Keratinocyte (primary cell): ENCODE data around the gene DDB1. TPM values are rescaled to one million over a fixed set of nuclear protein-coding genes. Genes with fewer than 3 reads are reported as not detected.

Experiments
- DNase-seq: peaks from one replicate; pipeline ENCODE4 v3.0.0-alpha.2; 2011; ENCODE audit warnings: low read depth, missing footprints, low spot score
- FAIRE-seq: peaks from 2 replicates; lab custom pipeline; 2011; peaks lifted over from hg19 to GRCh38; lab: Jason Lieb, UNC
- H2AFZ ChIP-seq: 2 replicates; pipeline ENCODE4 v1.6.0; 2012; ENCODE audit warnings: low read length, control low read depth, inconsistent platforms; ENCODE audit not compliant: control insufficient read depth
- H3K27ac ChIP-seq: 2 replicates; pipeline ENCODE4 v1.5.1; 2011; ENCODE audit warnings: low read length; ENCODE audit not compliant: control insufficient read depth, insufficient read depth
- H3K27me3 ChIP-seq: 3 replicates; pipeline ENCODE4 v1.6.0; 2011; ENCODE audit warnings: low read length; ENCODE audit not compliant: control insufficient read depth, insufficient read depth; ENCODE audit errors: extremely low read depth
- H3K36me3 ChIP-seq, 2 experiments: 2 replicates in 1 of 2; 3 replicates in 1 of 2; pipeline ENCODE4 v1.5.1; 2011; ENCODE audit warnings: low read length in 2 of 2, mild to moderate bottlenecking in 1 of 2; ENCODE audit not compliant: control insufficient read depth in 2 of 2, insufficient read depth in 2 of 2; ENCODE audit errors: extremely low read depth in 1 of 2
- H3K4me1 ChIP-seq: 3 replicates; pipeline ENCODE4 v1.5.1; 2011; ENCODE audit warnings: low read length; ENCODE audit not compliant: control insufficient read depth, insufficient read depth; ENCODE audit errors: extremely low read depth
- H3K4me2 ChIP-seq: 3 replicates; pipeline ENCODE4 v1.6.0; 2011; ENCODE audit warnings: low read depth, low read length; ENCODE audit not compliant: control insufficient read depth, insufficient read depth; ENCODE audit errors: extremely low read depth
- H3K4me3 ChIP-seq, 3 experiments: fragments of 200-600 bp in 1 of 3; sonication (generic) in 1 of 3; 2 replicates in 2 of 3; 3 replicates in 1 of 3; pipeline ENCODE4 v1.5.1; 2011 to 2016; ENCODE audit warnings: low read length in 3 of 3, mild to moderate bottlenecking in 3 of 3, control low read depth in 2 of 3, inconsistent platforms in 1 of 3, low read depth in 1 of 3, mixed read lengths in 1 of 3, mixed run types in 1 of 3, moderate library complexity in 1 of 3; ENCODE audit not compliant: control insufficient read depth in 2 of 3, insufficient read depth in 2 of 3; ENCODE audit errors: extremely low read depth in 1 of 3
- H3K79me2 ChIP-seq: 2 replicates; pipeline ENCODE4 v1.6.0; 2012; ENCODE audit warnings: low read length; ENCODE audit not compliant: control insufficient read depth, insufficient read depth
- H3K9ac ChIP-seq: 3 replicates; pipeline ENCODE4 v1.6.0; 2011; ENCODE audit warnings: low read length; ENCODE audit not compliant: control insufficient read depth, insufficient read depth; ENCODE audit errors: extremely low read depth
- H3K9me1 ChIP-seq: 3 replicates; pipeline ENCODE4 v1.6.0; 2011; ENCODE audit warnings: low read length; ENCODE audit not compliant: control insufficient read depth, insufficient read depth; ENCODE audit errors: extremely low read depth
- H3K9me3 ChIP-seq: 2 replicates; pipeline ENCODE4 v1.5.1; 2012; ENCODE audit warnings: low read depth, low read length; ENCODE audit not compliant: control insufficient read depth
- H4K20me1 ChIP-seq: 3 replicates; pipeline ENCODE4 v1.6.0; 2011; ENCODE audit warnings: low read length; ENCODE audit not compliant: control insufficient read depth, insufficient read depth; ENCODE audit errors: extremely low read depth
- CTCF ChIP-seq, 3 experiments: IDR thresholded peaks in 1 of 3; conservative IDR thresholded peaks in 1 of 3; optimal IDR thresholded peaks in 1 of 3; 2 replicates in 2 of 3; 3 replicates in 1 of 3; pipeline versions ENCODE3 to v1.5.1; 2011; ENCODE audit warnings: low read length in 3 of 3, mild to moderate bottlenecking in 3 of 3, moderate library complexity in 2 of 3, control low read depth in 1 of 3, inconsistent platforms in 1 of 3; ENCODE audit not compliant: insufficient read depth in 2 of 3; ENCODE audit errors: extremely low read depth in 1 of 3
- EZH2 ChIP-seq: IDR thresholded peaks from one replicate; pipeline ENCODE4 v1.6.1; 2012; ENCODE audit warnings: inconsistent platforms, mild to moderate bottlenecking, low read length, moderate library complexity
- dilution Hi-C: fragments of 300-500 bp; cut with MboI; formaldehyde crosslinking; loops from one replicate; pipeline ENCODE4 v1.7.0; 2020; ENCODE audit warnings: low sequenced_read_pairs; ENCODE audit not compliant: extremely low pct_ligation_motif_present
- polyA plus RNA-seq, 5 experiments: library from polyadenylated mRNA; depleted of rRNA in 3 of 5; stranded (reverse) in 3 of 5; stranded (forward) in 1 of 5; unstranded in 1 of 5; fragments of >200 nt; gene quantifications; 1 replicate in 1 of 5; 2 replicates in 3 of 5; 3 replicates in 1 of 5; pipeline versions ENCODE4 v1.2.1 to v1.2.3, GENCODE V29; 2011 to 2012; ENCODE audit warnings: missing spikeins in 2 of 5, low read depth in 1 of 5, low replicate concordance in 1 of 5

DDB1 gene
- polyA plus RNA-seq, 1 donor (not counting 4 experiments of a cell fraction or from before 2014, with no cell fraction given), result 187 TPM

GRCh38 chr11:61328351-61328750 lies 4.6 kb downstream of the DDB1 start:
- Histone ChIP-seq H3K27me3 (no peaks in the 10 kb centered on the region), H3K9me1 (peaks cover 4% of the 10 kb centered on the region), H3K4me2 (no peak overlapping the region), H3K79me2 (peaks cover 69% of the 10 kb centered on the region), H3K27ac (no peak overlapping the region), H3K4me1 (peaks cover 34% of the 10 kb centered on the region), H3K4me3 (no peak overlapping the region), H3K36me3 (peaks cover 22 to 46% of the 10 kb centered on the region in 2 experiments), H3K9me3 (no peaks in the 10 kb centered on the region), H2AFZ (no peak overlapping the region), H3K9ac (no peak overlapping the region), H4K20me1 (peaks cover 8% of the 10 kb centered on the region)
- no peak for FAIRE-seq
- TF ChIP-seq EZH2 (no peak), CTCF (optimal IDR thresholded peaks at IDR 0.05 in 1 of 3, IDR thresholded peaks at IDR 0.05 in 1 of 3, conservative IDR thresholded peaks at IDR 0.05 in 1 of 3; ENCODE audit: extremely low read depth in 1 of 3, insufficient read depth in 2 of 3, low read length in 3 of 3) (no peak)
- dilution Hi-C loops, result no loop called here
- no peak for DNase-seq

GRCh38 chr11:61327669-61328071 lies 5.2 kb downstream of the DDB1 start:
- Histone ChIP-seq H4K20me1 (peaks cover 8% of the 10 kb centered on the region), H3K27me3 (no peaks in the 10 kb centered on the region), H3K4me3 (no peak overlapping the region), H3K36me3 (peaks cover 26 to 50% of the 10 kb centered on the region in 2 experiments), H3K9ac (no peak overlapping the region), H3K4me2 (no peak overlapping the region), H3K9me3 (no peaks in the 10 kb centered on the region), H3K4me1 (peaks cover 34% of the 10 kb centered on the region), H3K79me2 (peaks cover 67% of the 10 kb centered on the region), H2AFZ (no peak overlapping the region), H3K27ac (no peak overlapping the region), H3K9me1 (peaks cover 4% of the 10 kb centered on the region)
- TF ChIP-seq CTCF (optimal IDR thresholded peaks at IDR 0.05 in 1 of 3, IDR thresholded peaks at IDR 0.05 in 1 of 3, conservative IDR thresholded peaks at IDR 0.05 in 1 of 3; ENCODE audit: extremely low read depth in 1 of 3, insufficient read depth in 2 of 3, low read length in 3 of 3), result no peak
- no peak for TF ChIP-seq EZH2
- dilution Hi-C loops, result no loop called here
- no peak for FAIRE-seq
- DNase-seq, result no peak
